ENCODE measurements around the gene BLMH. TPM values are rescaled to one million over a fixed set of nuclear protein-coding genes. Genes with fewer than 3 reads are reported as not detected.

BLMH gene
- total and polyA plus RNA-seq, 2 experiments from 2014 or later, result 36.4 to 58.7 TPM

- TF ChIP-seq ZNF462 (CRISPR knock-in tag; IDR thresholded peaks at IDR 0.05) (no peak), ETS1 (IDR thresholded peaks at IDR 0.05) (no peak), POLR2AphosphoS5 (IDR thresholded peaks at IDR 0.05; ENCODE audit: low read depth) (no peak), ZNF114 (CRISPR knock-in tag; IDR thresholded peaks at IDR 0.05) (no peak), NANOG (IDR thresholded peaks at IDR 0.05; ENCODE audit: borderline replicate concordance) (no peak)
These were observed 47.3 kb upstream of the BLMH start (continued) for GRCh38 chr17:30339086-30339485.

- H3K27me3 Mint-ChIP-seq (ENCODE audit: insufficient read depth, low read depth, poor library complexity), result peaks cover 8% of the 10 kb centered on the region
- TF ChIP-seq ZNF114 (CRISPR knock-in tag; IDR thresholded peaks at IDR 0.05), result no peak
- no peak for TF ChIP-seq EZH2 (IDR thresholded peaks at IDR 0.05; ENCODE audit: low read depth, unreplicated experiment)
- TF ChIP-seq NANOG (IDR thresholded peaks at IDR 0.05; ENCODE audit: borderline replicate concordance), result no peak
- TF ChIP-seq POLR2AphosphoS5 (IDR thresholded peaks at IDR 0.05; ENCODE audit: low read depth), result no peak
- no peak for TF ChIP-seq STAT1 (IDR thresholded peaks at IDR 0.05; ENCODE audit: unreplicated experiment)
- TF ChIP-seq CREB1 (CRISPR knock-in tag; IDR thresholded peaks at IDR 0.05; ENCODE audit: low read depth), result no peak
- TF ChIP-seq EZH2phosphoT487 (IDR thresholded peaks at IDR 0.05; ENCODE audit: unreplicated experiment), result no peak
- no peak overlapping the region for H3K4me2 ChIP-seq
- H3F3A ChIP-seq (replicated peaks; ENCODE audit: low read depth), result no peaks in the 10 kb centered on the region
- 0 out of 2 replicates have a peak, but pooled peaks cover 3% of the 10 kb centered on the region for H4K20me1 ChIP-seq (replicated peaks; ENCODE audit: insufficient read depth)
- H3K79me2 ChIP-seq (replicated peaks; ENCODE audit: insufficient read depth), result no peaks in the 10 kb centered on the region
- no peak for ATAC-seq
- no peaks in the 10 kb centered on the region for H3K27me3 ChIP-seq (ENCODE audit: insufficient read depth)
- no peaks in the 10 kb centered on the region; the same call in 1 of the 2 replicates for H3K9me2 ChIP-seq (ENCODE audit: insufficient read depth)
- H3K4me3 ChIP-seq, result no peak overlapping the region
- H2AFZ ChIP-seq, result no peak overlapping the region
- no peaks in the 10 kb centered on the region for H3K36me3 ChIP-seq (ENCODE audit: insufficient read depth)
- H3K27ac ChIP-seq (ENCODE audit: low read depth), result no peak overlapping the region
- no peak overlapping the region for H3K27ac Mint-ChIP-seq
- H3K9me3 Mint-ChIP-seq, result no peaks in the 10 kb centered on the region; the same call in 2 of the 3 replicates
- no peak for DNase-seq (ENCODE audit: low spot score)
- H3K4me1 Mint-ChIP-seq, result peaks cover 13% of the 10 kb centered on the region
- H3K4me3 Mint-ChIP-seq, result no peak overlapping the region
- no peaks in the 10 kb centered on the region for H3K4me1 ChIP-seq (ENCODE audit: insufficient read depth)
- no peaks in the 10 kb centered on the region for H3K36me3 Mint-ChIP-seq (ENCODE audit: low read depth)
These were observed 45.8 kb upstream of the BLMH start for GRCh38 chr17:30337393-30337999.
